Transverse colon (tissue), 4 donors: ENCODE measurements around the gene UBE2J1.

Source experiments
- CTCF ChIP-seq, 5 experiments: fragments of 200-600 bp in 3 of 5; fragments of 450-650 bp in 2 of 5; sonication (generic) in 3 of 5; IDR thresholded peaks; 1 replicate in 2 of 5; 2 replicates in 3 of 5; pipeline ENCODE4 v1.5.1; 2016 to 2017; ENCODE audit warnings: antibody characterized with exemption in 5 of 5, inconsistent platforms in 3 of 5, mild to moderate bottlenecking in 2 of 5, moderate library complexity in 1 of 5
- EP300 ChIP-seq: sonication (generic); formaldehyde crosslinking; IDR thresholded peaks from one replicate; pipeline ENCODE4 v1.6.1; 2017; ENCODE audit warnings: antibody characterized with exemption, low read depth
- POLR2A ChIP-seq: fragments of 450-650 bp; IDR thresholded peaks from one replicate; pipeline ENCODE4 v1.6.1; 2016; ENCODE audit warnings: antibody characterized with exemption, mild to moderate bottlenecking, moderate library complexity
- POLR2AphosphoS5 ChIP-seq, 3 donors: sonication (generic); formaldehyde crosslinking; IDR thresholded peaks; one replicate each; pipeline ENCODE4 v1.6.1; 2016; ENCODE audit warnings: antibody characterized with exemption in 3 of 3

GRCh38 chr6:89353118-89353556 is 615 bp upstream of the UBE2J1 start:
- no peak for TF ChIP-seq CTCF (IDR thresholded peaks at IDR 0.05)
- TF ChIP-seq POLR2A: no peak
- TF ChIP-seq POLR2AphosphoS5 (IDR thresholded peaks at IDR 0.05): no peak
- TF ChIP-seq EP300: no peak
